HepG2 (cell line): ENCODE results near the gene PAPPA2. TPM values are rescaled to one million over a fixed set of nuclear protein-coding genes. Genes with fewer than 3 reads are reported as not detected.

ENCODE experiments used
- ATAC-seq: fragments of 200-7000 bp; cut with Tn5 transposase; 3 replicates; pipeline ENCODE4 v1.9.1; 2020; ENCODE audit warnings: mild to moderate bottlenecking, moderate library complexity
- BruUV-seq: library from RNA; stranded (reverse); fragments of 400-500 nt; replicated peaks from 2 replicates; lab custom pipeline; 2021; lab: Mats Ljungman, UMichigan
- CTCF ChIA-PET: fragments of 300-600 bp; formaldehyde crosslinking; extraction: SDS; loops from one replicate; lab custom pipeline; 2021; ENCODE audit warnings: low total read pairs, inconsistent platforms, low intra/inter-chr PET ratio; lab: Yijun Ruan, JAX
- POLR2A ChIA-PET: fragments of 350-600 bp; sonication (Branson Sonifier 250); formaldehyde crosslinking; loops from one replicate; lab custom pipeline; 2020; ENCODE audit warnings: antibody characterized with exemption, inconsistent platforms; lab: Yijun Ruan, JAX
- DNase-seq: peaks from one replicate; pipeline ENCODE4 v3.0.0-alpha.2; 2015; ENCODE audit warnings: low spot score
- FAIRE-seq: peaks from 3 replicates; lab custom pipeline; 2011; peaks lifted over from hg19 to GRCh38; lab: Jason Lieb, UNC
- H2AFZ ChIP-seq: one replicate; pipeline ENCODE4 v1.6.1; 2011; ENCODE audit warnings: low read length, inconsistent platforms
- H3K27ac ChIP-seq: fragments of 300-600 bp; 3 replicates; pipeline ENCODE4 v1.8.0; 2011; ENCODE audit warnings: mixed run types, mild to moderate bottlenecking, mixed read lengths, low read length, inconsistent platforms; ENCODE audit not compliant: insufficient read depth; ENCODE audit errors: extremely low read length
- H3K27me3 ChIP-seq, 2 experiments: fragments of 200-600 bp in 1 of 2; 2 replicates in 1 of 2; 3 replicates in 1 of 2; pipeline versions ENCODE4 v1.6.0 to v1.8.0; 2011; ENCODE audit warnings: low read length in 2 of 2, mild to moderate bottlenecking in 2 of 2, moderate library complexity in 2 of 2, inconsistent platforms in 1 of 2; ENCODE audit not compliant: insufficient read depth in 2 of 2, control insufficient read depth in 1 of 2
- H3K36me3 ChIP-seq, 2 experiments: fragments of 200-600 bp in 1 of 2; replicated peaks in 1 of 2; 2 replicates in 1 of 2; 3 replicates in 1 of 2; pipeline versions ENCODE4 v1.5.1 to v1.8.0; 2011; ENCODE audit warnings: low read length in 2 of 2, inconsistent platforms in 1 of 2; ENCODE audit not compliant: insufficient read depth in 2 of 2, control insufficient read depth in 1 of 2
- H3K4me1 ChIP-seq: 2 replicates; pipeline ENCODE4 v1.5.1; 2012; ENCODE audit warnings: low read length, inconsistent platforms; ENCODE audit not compliant: insufficient read depth
- H3K4me2 ChIP-seq: 2 replicates; pipeline ENCODE4 v1.6.0; 2011; ENCODE audit warnings: low read depth, low read length, inconsistent platforms
- H3K4me3 ChIP-seq, 3 experiments: fragments of 200-600 bp in 1 of 3; sonication (generic), shearing (Covaris generic) in 1 of 3; replicated peaks in 1 of 3; 2 replicates each; pipeline ENCODE4 v1.5.1; 2011 to 2016; ENCODE audit warnings: low read length in 3 of 3, inconsistent platforms in 2 of 3, low read depth in 2 of 3, mild to moderate bottlenecking in 2 of 3, control low read depth in 1 of 3, mixed read lengths in 1 of 3; ENCODE audit not compliant: insufficient read depth in 1 of 3
- H3K79me2 ChIP-seq: one replicate; pipeline ENCODE4 v1.6.1; 2011; ENCODE audit warnings: low read length, inconsistent platforms; ENCODE audit not compliant: insufficient read depth
- H3K9ac ChIP-seq: 2 replicates; pipeline ENCODE4 v1.6.0; 2011; ENCODE audit warnings: mild to moderate bottlenecking, low read depth, low read length, inconsistent platforms; ENCODE audit not compliant: insufficient read depth
- H3K9me3 ChIP-seq: 2 replicates; pipeline ENCODE4 v1.5.1; 2012; ENCODE audit warnings: mild to moderate bottlenecking, low read length
- H4K20me1 ChIP-seq: 2 replicates; pipeline ENCODE4 v1.6.0; 2011; ENCODE audit warnings: inconsistent platforms, mild to moderate bottlenecking, low read length, moderate library complexity; ENCODE audit not compliant: insufficient read depth
- AKNA ChIP-seq: sonication (generic); formaldehyde crosslinking; IDR thresholded peaks from 2 replicates; pipeline ENCODE4 v1.4.0; 2020; ENCODE audit warnings: missing genetic modification reagents, borderline replicate concordance
- CREB1 ChIP-seq, 2 experiments: fragments of 450-650 bp in 1 of 2; IDR thresholded peaks; 2 replicates each; pipeline ENCODE4 v1.6.1; 2016 to 2017; ENCODE audit warnings: control low read depth in 1 of 2, mild to moderate bottlenecking in 1 of 2, missing compliant biosample characterization in 1 of 2, missing genetic modification characterization in 1 of 2
- ELF1 ChIP-seq: sonication (generic); formaldehyde crosslinking; IDR thresholded peaks from 2 replicates; pipeline ENCODE4 v1.4.0; 2020; ENCODE audit warnings: missing genetic modification reagents
- ERF ChIP-seq: IDR thresholded peaks from 2 replicates; pipeline ENCODE4 v1.6.1; 2018; ENCODE audit warnings: missing biosample characterization, missing genetic modification reagents
- MAFK ChIP-seq, 2 experiments: IDR thresholded peaks in 1 of 2; conservative IDR thresholded peaks in 1 of 2; 2 replicates each; pipeline ENCODE4 v1.6.1; 2011; ENCODE audit warnings: improper control_type of control experiment in 2 of 2, low read length in 2 of 2
- NFE2L2 ChIP-seq: fragments of 150-350 bp; IDR thresholded peaks from 2 replicates; pipeline ENCODE4 v1.6.1; 2014; ENCODE audit warnings: low read length
- ONECUT2 ChIP-seq: sonication (generic); formaldehyde crosslinking; IDR thresholded peaks from 2 replicates; pipeline ENCODE4 v1.4.0; 2020; ENCODE audit warnings: missing genetic modification reagents
- SETDB1 ChIP-seq: sonication (generic); formaldehyde crosslinking; IDR thresholded peaks from 2 replicates; pipeline ENCODE4 v1.5.1; 2020; ENCODE audit warnings: missing genetic modification reagents, mild to moderate bottlenecking, borderline replicate concordance
- ZNF143 ChIP-seq: sonication (generic); formaldehyde crosslinking; IDR thresholded peaks from 2 replicates; pipeline ENCODE4 v1.4.0; 2020; ENCODE audit warnings: missing genetic modification reagents
- ZNF468 ChIP-seq: sonication (generic); formaldehyde crosslinking; IDR thresholded peaks from 2 replicates; pipeline ENCODE4 v1.8.0; 2022; ENCODE audit warnings: mild to moderate bottlenecking, moderate library complexity, missing genetic modification reagents
- ZNF503 ChIP-seq: sonication (generic); formaldehyde crosslinking; IDR thresholded peaks from 2 replicates; pipeline ENCODE4 v1.4.0; 2020; ENCODE audit warnings: missing genetic modification reagents
- ZNF724P ChIP-seq: sonication (generic); formaldehyde crosslinking; IDR thresholded peaks from 2 replicates; pipeline ENCODE4 v1.8.0; 2022; ENCODE audit warnings: missing genetic modification reagents, borderline replicate concordance
- ZNF761 ChIP-seq: sonication (generic); formaldehyde crosslinking; conservative IDR thresholded peaks from 2 replicates; pipeline ENCODE4 v1.4.0; 2020; ENCODE audit warnings: mild to moderate bottlenecking, missing genetic modification reagents
- ZSCAN21 ChIP-seq: sonication (generic); formaldehyde crosslinking; IDR thresholded peaks from 2 replicates; pipeline ENCODE4 v1.8.0; 2022; ENCODE audit warnings: mild to moderate bottlenecking, missing genetic modification reagents, moderate library complexity, borderline replicate concordance
- ZSCAN30 ChIP-seq: sonication (generic); formaldehyde crosslinking; IDR thresholded peaks from 2 replicates; pipeline ENCODE4 v1.5.0; 2020; ENCODE audit warnings: mild to moderate bottlenecking, missing genetic modification reagents
- ZSCAN31 ChIP-seq: sonication (generic); formaldehyde crosslinking; IDR thresholded peaks from 2 replicates; pipeline ENCODE4 v1.5.0; 2020; ENCODE audit warnings: low read depth, mild to moderate bottlenecking, missing genetic modification reagents
- WGBS: methylation state at CpG from one replicate; pipeline ENCODE4 v1.1.6; 2017; ENCODE audit warnings: low lambda C conversion rate; 5-methylcytosine and 5-hydroxymethylcytosine counted together
- in situ Hi-C: cut with HindIII; loops from 2 replicates; pipeline ENCODE4 v1.10.0; 2017; ENCODE audit warnings: low pct_unique_long_range_greater_than_20kb; ENCODE audit not compliant: extremely low pct_ligation_motif_present
- intact Hi-C: fragments of 100-400 bp; cut with micrococcal nuclease; formaldehyde crosslinking; loops from one replicate; pipeline ENCODE4 v1.10.0; 2022; ENCODE audit not compliant: unreplicated experiment
- polyA plus RNA-seq, 8 experiments: library from polyadenylated mRNA; depleted of rRNA in 3 of 8; stranded (reverse) in 7 of 8; unstranded in 1 of 8; fragments of >200 nt; fragmentation: Illumina TruSeq in 4 of 8; extraction: Trizol in 4 of 8; gene quantifications; 2 replicates each; pipeline versions ENCODE4 v1.2.1 to v1.2.3, GENCODE V29; 2011 to 2016; ENCODE audit warnings: low read depth in 4 of 8, missing spikeins in 1 of 8, mixed read lengths in 1 of 8; ENCODE audit not compliant: insufficient read depth in 1 of 8
- total RNA-seq, 5 experiments: library from RNA; depleted of rRNA; stranded (reverse); fragments of >200 nt; fragmentation: Illumina TruSeq; extraction: Trizol; gene quantifications; 2 replicates each; pipeline ENCODE4 v1.2.3, GENCODE V29; 2016; ENCODE audit warnings: low read depth in 1 of 5
- TF ChIP-seq, protein P1 (sequence below): fragments of 450-650 bp; IDR thresholded peaks from 2 replicates; pipeline ENCODE4 v1.6.1; 2017

The PAPPA2 gene
- total and polyA plus RNA-seq, 2 of the 13 experiments (the other 11 are each of a cell fraction or from before 2014, with no cell fraction given) = 0.01 TPM; not detected in 1

DNA sequence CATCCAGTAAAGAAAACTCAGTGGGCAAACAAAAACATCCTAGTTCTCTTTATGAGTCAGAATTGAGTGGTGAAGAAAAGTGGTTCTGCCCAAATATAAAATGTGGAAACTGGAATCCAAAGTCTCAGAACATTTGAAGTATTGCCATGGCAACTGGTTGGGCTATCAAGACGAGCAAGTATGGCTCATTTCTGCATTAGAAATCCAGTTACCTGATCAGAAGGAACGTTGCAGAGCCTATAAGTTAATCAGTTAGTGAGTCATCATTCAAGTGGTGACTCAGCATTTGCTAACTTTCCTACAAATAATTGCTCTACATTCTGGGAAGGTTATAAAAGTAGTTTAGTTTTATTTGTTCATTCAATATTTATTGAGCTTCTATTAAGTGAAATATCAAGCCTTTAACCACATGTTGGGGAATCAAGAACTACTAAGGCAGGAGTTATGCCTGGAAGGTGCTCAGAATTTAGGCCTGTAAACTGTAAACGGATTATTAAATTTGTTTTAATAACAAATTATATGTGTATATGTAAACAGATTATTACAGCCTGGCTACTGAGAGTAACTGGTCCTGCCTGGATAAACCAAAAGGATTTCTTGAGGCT lies 104.3 kb downstream of the PAPPA2 start:
- TF ChIP-seq CREB1 (IDR thresholded peaks at IDR 0.05) = 0 out of 2 replicates have a peak, but pooled peaks have one; percentile 11
- TF ChIP-seq CREB1 (CRISPR knock-in tag; IDR thresholded peaks at IDR 0.05) = no peak
- peak in 1 of 2 experiments; percentile 19; a peak in 1 of 4 replicates for TF ChIP-seq MAFK (conservative IDR thresholded peaks at IDR 0.05 in 1 of 2, IDR thresholded peaks at IDR 0.05 in 1 of 2; ENCODE audit: low read length in 2 of 2)
- TF ChIP-seq ZNF724P (CRISPR knock-in tag) = no peak
- TF ChIP-seq ZNF503 (CRISPR knock-in tag) = no peak
- no peak for TF ChIP-seq ONECUT2 (CRISPR knock-in tag)
- TF ChIP-seq ERF (CRISPR knock-in tag) = no peak
- TF ChIP-seq ZSCAN31 (CRISPR knock-in tag) = no peak
- TF ChIP-seq NFE2L2 = peak; percentile 38; the same call in 1 of the 2 replicates
- TF ChIP-seq ZNF468 (CRISPR knock-in tag) = no peak
- TF ChIP-seq ZNF143 (CRISPR knock-in tag) = no peak
- TF ChIP-seq ZSCAN21 (CRISPR knock-in tag) = no peak
- no peak for TF ChIP-seq SETDB1
- TF ChIP-seq, protein P1, sequence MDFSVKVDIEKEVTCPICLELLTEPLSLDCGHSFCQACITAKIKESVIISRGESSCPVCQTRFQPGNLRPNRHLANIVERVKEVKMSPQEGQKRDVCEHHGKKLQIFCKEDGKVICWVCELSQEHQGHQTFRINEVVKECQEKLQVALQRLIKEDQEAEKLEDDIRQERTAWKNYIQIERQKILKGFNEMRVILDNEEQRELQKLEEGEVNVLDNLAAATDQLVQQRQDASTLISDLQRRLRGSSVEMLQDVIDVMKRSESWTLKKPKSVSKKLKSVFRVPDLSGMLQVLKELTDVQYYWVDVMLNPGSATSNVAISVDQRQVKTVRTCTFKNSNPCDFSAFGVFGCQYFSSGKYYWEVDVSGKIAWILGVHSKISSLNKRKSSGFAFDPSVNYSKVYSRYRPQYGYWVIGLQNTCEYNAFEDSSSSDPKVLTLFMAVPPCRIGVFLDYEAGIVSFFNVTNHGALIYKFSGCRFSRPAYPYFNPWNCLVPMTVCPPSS = no peak
- no peak for TF ChIP-seq AKNA (CRISPR knock-in tag)
- no peak for TF ChIP-seq ELF1 (CRISPR knock-in tag)
- no peak for TF ChIP-seq ZNF761 (CRISPR knock-in tag)
- TF ChIP-seq ZSCAN30 (CRISPR knock-in tag) = no peak
- TF ChIP-seq, all 625 proteins: peak for 3
- intact Hi-C loops (no loop called here), in situ Hi-C loops (loop anchor here (10.0 kb wide), 1 partner anchor 278 kb away; no protein-coding TSS in a partner anchor)
- H3K27me3 ChIP-seq = no peaks in the 10 kb centered on the region
- no peaks in the 10 kb centered on the region for H3K36me3 ChIP-seq
- H2AFZ ChIP-seq = no peak overlapping the region
- FAIRE-seq = no peak
- no peak overlapping the region for H3K9ac ChIP-seq
- CTCF ChIA-PET = no interaction called here
- H4K20me1 ChIP-seq = no peaks in the 10 kb centered on the region
- BruUV-seq = no TSS peak
- no peak for DNase-seq
- H3K27ac ChIP-seq = no peak overlapping the region
- H3K9me3 ChIP-seq = no peaks in the 10 kb centered on the region
- no peak for ATAC-seq
- no peaks in the 10 kb centered on the region for H3K4me1 ChIP-seq
- H3K79me2 ChIP-seq = no peaks in the 10 kb centered on the region
- POLR2A ChIA-PET = no interaction called here
- H3K4me3 ChIP-seq = no peak overlapping the region
- no peak overlapping the region for H3K4me2 ChIP-seq
- WGBS = 0% methylated on average over 3 of the region's 3 CpGs
